HL-60 (cell line): ENCODE data around the gene LILRB2.
"Not testable (repeated sequence)": the region's sequence is repeated elsewhere in the genome, so short reads cannot be mapped to it uniquely, and the experiment has no call there.

Experiments
- DNase-seq, 2 experiments: peaks; one replicate each; pipeline ENCODE4 v3.0.0-alpha.2; 2010 to 2020; ENCODE audit warnings: low read depth in 1 of 2, low spot score in 1 of 2
- H3K27ac ChIP-seq: fragments of 250-450 bp; sonication (Bioruptor Pico); replicated peaks from 2 replicates; pipeline ENCODE4 v1.5.1; 2020; ENCODE audit warnings: mild to moderate bottlenecking, moderate library complexity
- H3K27me3 ChIP-seq: fragments of 250-450 bp; sonication (Bioruptor Pico); 2 replicates; pipeline ENCODE4 v1.5.1; 2021; ENCODE audit warnings: mild to moderate bottlenecking, moderate library complexity; ENCODE audit not compliant: insufficient read depth, poor library complexity, severe bottlenecking
- H3K4me3 ChIP-seq: replicated peaks from 2 replicates; pipeline ENCODE4 v1.5.1; 2011; ENCODE audit warnings: mild to moderate bottlenecking, control low read depth, low read length; ENCODE audit not compliant: insufficient read depth
- GABPA ChIP-seq: IDR thresholded peaks from 2 replicates; pipeline ENCODE4 v1.6.1; 2012; ENCODE audit warnings: low read depth
- POLR2AphosphoS5 ChIP-seq: IDR thresholded peaks from 2 replicates; pipeline ENCODE4 v1.6.1; 2012; ENCODE audit warnings: low read depth
- SPI1 ChIP-seq: IDR thresholded peaks from 2 replicates; pipeline ENCODE4 v1.6.1; 2012; ENCODE audit warnings: low read depth, mild to moderate bottlenecking, borderline replicate concordance
- TF ChIP-seq, protein P1 (sequence below): IDR thresholded peaks from one replicate; pipeline ENCODE4 v1.5.1; 2011; ENCODE audit warnings: low read length, control low read depth, inconsistent platforms; ENCODE audit not compliant: insufficient read depth
- TF ChIP-seq, protein P2 (sequence below): IDR thresholded peaks from 2 replicates; pipeline ENCODE4 v1.6.1; 2012; ENCODE audit warnings: low read depth; ENCODE audit not compliant: insufficient replicate concordance

Gene LILRB2

DNA sequence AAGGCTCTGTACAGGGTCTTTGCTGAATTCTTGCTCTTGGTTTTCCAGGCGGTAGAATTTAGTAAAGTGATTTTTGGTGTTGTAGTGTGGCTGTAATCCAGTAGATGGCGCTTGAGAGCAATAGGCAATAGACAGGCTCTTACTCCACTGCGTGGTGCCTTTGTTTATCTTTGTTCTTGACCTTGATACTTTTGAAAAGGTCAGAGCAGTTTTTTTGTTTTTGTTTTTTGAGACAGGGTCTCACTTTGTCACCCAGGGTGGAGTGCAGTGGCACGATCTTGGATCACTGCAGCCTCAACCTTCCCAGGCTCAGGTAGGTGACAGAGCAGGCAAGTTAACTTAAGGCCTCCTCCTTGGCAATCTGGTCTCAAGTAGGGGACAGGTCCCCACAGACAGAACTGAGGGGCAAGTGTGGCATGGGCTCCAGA is 44.3 kb upstream of the LILRB2 start:
- no peak overlapping the region for H3K27ac ChIP-seq
- TF ChIP-seq, protein P1, sequence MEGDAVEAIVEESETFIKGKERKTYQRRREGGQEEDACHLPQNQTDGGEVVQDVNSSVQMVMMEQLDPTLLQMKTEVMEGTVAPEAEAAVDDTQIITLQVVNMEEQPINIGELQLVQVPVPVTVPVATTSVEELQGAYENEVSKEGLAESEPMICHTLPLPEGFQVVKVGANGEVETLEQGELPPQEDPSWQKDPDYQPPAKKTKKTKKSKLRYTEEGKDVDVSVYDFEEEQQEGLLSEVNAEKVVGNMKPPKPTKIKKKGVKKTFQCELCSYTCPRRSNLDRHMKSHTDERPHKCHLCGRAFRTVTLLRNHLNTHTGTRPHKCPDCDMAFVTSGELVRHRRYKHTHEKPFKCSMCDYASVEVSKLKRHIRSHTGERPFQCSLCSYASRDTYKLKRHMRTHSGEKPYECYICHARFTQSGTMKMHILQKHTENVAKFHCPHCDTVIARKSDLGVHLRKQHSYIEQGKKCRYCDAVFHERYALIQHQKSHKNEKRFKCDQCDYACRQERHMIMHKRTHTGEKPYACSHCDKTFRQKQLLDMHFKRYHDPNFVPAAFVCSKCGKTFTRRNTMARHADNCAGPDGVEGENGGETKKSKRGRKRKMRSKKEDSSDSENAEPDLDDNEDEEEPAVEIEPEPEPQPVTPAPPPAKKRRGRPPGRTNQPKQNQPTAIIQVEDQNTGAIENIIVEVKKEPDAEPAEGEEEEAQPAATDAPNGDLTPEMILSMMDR: peak; percentile 87
- TF ChIP-seq, protein P2, sequence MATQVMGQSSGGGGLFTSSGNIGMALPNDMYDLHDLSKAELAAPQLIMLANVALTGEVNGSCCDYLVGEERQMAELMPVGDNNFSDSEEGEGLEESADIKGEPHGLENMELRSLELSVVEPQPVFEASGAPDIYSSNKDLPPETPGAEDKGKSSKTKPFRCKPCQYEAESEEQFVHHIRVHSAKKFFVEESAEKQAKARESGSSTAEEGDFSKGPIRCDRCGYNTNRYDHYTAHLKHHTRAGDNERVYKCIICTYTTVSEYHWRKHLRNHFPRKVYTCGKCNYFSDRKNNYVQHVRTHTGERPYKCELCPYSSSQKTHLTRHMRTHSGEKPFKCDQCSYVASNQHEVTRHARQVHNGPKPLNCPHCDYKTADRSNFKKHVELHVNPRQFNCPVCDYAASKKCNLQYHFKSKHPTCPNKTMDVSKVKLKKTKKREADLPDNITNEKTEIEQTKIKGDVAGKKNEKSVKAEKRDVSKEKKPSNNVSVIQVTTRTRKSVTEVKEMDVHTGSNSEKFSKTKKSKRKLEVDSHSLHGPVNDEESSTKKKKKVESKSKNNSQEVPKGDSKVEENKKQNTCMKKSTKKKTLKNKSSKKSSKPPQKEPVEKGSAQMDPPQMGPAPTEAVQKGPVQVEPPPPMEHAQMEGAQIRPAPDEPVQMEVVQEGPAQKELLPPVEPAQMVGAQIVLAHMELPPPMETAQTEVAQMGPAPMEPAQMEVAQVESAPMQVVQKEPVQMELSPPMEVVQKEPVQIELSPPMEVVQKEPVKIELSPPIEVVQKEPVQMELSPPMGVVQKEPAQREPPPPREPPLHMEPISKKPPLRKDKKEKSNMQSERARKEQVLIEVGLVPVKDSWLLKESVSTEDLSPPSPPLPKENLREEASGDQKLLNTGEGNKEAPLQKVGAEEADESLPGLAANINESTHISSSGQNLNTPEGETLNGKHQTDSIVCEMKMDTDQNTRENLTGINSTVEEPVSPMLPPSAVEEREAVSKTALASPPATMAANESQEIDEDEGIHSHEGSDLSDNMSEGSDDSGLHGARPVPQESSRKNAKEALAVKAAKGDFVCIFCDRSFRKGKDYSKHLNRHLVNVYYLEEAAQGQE: no peak
- TF ChIP-seq GABPA (no peak), SPI1 (no peak), POLR2AphosphoS5 (no peak)
- H3K27me3 ChIP-seq: no peaks in the 10 kb centered on the region
- peak in 1 of 2 experiments; percentile 50 for DNase-seq
- H3K4me3 ChIP-seq: no peak overlapping the region

DNA sequence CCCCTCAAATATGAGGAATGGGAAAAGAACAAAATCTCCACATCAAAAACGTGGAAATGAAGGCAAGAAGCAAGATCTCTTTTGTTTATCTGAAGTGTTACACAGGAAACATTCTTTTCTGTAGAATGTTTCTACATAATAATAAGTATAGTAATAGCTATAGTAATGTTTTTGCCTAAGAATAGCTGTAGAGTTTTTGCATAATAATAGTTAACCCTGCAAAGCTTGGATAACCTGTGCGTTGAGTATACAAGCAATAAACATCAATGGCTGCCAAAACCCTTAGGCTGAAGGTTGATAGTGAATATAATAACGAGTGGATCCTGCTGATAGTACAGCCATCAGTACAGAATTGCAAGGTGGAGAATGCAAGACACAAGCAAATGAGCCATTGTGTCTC is 43.2 kb upstream of the LILRB2 start:
- Histone ChIP-seq H3K4me3 (no peak overlapping the region), H3K27me3 (no peaks in the 10 kb centered on the region), H3K27ac (no peak overlapping the region)
- no peak for TF ChIP-seq SPI1
- TF ChIP-seq, protein P2: no peak
- TF ChIP-seq POLR2AphosphoS5: no peak
- no peak for TF ChIP-seq GABPA
- TF ChIP-seq, protein P1: no peak
- no peak for DNase-seq

DNA sequence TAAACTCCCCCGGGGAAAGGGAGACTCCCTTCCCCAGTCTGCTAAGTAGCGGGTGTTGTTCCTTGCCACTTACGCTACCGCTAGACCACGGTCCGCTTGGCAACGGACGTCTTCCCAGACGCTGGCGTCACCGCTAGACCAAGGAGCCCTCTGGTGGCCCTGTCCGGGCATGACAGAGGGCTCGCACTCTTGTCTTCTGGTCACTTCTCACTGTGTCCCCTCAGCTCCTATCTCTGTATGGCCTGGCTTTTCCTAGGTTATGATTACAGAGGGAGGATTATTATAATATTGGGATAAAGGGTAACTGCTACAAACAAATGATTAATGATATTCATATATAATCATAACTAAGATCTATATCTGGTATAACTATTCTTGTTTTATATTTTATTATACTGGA is 42.0 kb upstream of the LILRB2 start:
- not testable (repeated sequence) for H3K4me3 ChIP-seq, DNase-seq, H3K27me3 ChIP-seq, H3K27ac ChIP-seq

DNA sequence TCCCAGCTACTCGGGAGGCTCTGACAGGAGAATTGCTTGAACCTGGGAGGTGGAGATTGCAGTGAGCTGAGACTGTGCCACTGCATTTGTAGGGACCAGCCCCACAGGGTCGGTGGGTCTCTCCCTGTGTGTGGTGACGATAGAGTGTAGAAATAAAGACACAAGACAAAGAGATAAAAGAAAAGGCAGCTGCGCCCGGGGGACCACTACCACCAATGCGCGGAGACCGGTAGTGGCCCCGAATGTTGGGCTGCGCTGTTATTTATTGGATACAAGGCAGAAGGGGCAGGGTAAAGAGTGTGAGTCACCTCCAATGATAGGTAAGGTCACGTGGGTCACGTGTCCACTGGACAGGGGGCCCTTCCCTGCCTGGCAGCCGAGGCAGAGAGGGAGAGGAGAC is 41.4 kb upstream of the LILRB2 start:
- H3K4me3 ChIP-seq, H3K27ac ChIP-seq, H3K27me3 ChIP-seq, DNase-seq: not testable (repeated sequence)

DNA sequence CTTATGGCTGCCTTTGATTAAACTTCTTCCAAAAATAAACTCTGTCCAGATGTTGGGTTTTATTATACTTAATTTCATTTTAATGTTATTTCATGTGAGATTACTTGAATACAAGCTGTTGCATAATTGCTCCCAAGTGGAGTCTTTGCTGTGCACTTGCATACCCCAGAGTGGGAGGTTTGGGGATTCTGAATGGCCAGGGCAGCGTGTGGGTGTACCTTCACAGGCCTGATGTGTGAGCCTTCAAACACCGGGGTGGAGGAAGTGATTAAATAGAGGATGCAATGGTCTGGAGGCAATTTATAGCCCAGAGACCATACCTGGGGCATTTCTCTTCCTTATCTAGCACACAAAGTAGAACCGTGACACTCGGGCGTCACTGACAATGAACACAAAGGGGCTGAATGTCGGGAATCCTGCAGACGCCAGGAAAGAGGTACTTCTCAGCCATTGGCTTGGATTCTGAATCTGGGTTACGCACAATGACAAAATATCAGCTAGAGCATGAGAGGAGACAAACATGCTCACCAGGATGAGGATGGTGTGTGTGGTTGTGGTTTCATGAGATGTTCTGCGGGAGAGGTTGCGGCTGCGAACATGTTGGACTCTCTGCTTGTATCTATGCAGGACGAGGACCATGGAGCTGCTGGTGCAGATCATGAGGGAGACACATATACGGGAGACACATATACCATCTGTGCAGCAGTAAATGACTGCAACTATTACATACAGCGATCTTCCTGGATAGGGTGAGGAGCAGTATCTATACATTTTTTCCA is 39.2 kb upstream of the LILRB2 start:
- no peaks in the 10 kb centered on the region for H3K27me3 ChIP-seq
- no peak overlapping the region for H3K4me3 ChIP-seq
- TF ChIP-seq, protein P1: no peak
- TF ChIP-seq, protein P2: no peak
- no peak for TF ChIP-seq SPI1
- TF ChIP-seq POLR2AphosphoS5: no peak
- TF ChIP-seq GABPA: no peak
- H3K27ac ChIP-seq: no peak overlapping the region
- DNase-seq: no peak
